Activated naive CD8-positive, alpha-beta T cell treated with anti-CD3 and anti-CD28 coated beads, Interleukin-2, amount 10 ng/mL, durations not matched to agents 7 days and 5 days (primary cell): ENCODE data around the gene KIAA2012. TPM values are rescaled to one million over a fixed set of nuclear protein-coding genes. Genes with fewer than 3 reads are reported as not detected.

ENCODE experiments used
- ATAC-seq: fragments of 150-1000 bp; cut with Tn5 transposase; one replicate; pipeline ENCODE4 v1.10.0; 2021; ENCODE audit warnings: low read depth, moderate library complexity
- POLR2A ChIA-PET: fragments of 350-600 bp; sonication (Branson Sonifier 250); formaldehyde crosslinking; loops from one replicate; lab custom pipeline; 2021; ENCODE audit warnings: antibody characterized with exemption; lab: Charles Lee
- DNase-seq: peaks from one replicate; pipeline ENCODE4 v3.0.0; 2021
- H3K27ac Mint-ChIP-seq: one replicate; pipeline ENCODE4 v1.8.0; 2022; ENCODE audit warnings: mild to moderate bottlenecking, mixed read lengths
- H3K27me3 Mint-ChIP-seq: one replicate; pipeline ENCODE4 v1.8.0; 2022; ENCODE audit warnings: mild to moderate bottlenecking, moderate library complexity, mixed read lengths
- H3K36me3 Mint-ChIP-seq: one replicate; pipeline ENCODE4 v1.8.0; 2021; ENCODE audit warnings: mild to moderate bottlenecking, mixed read lengths
- H3K4me1 Mint-ChIP-seq: one replicate; pipeline ENCODE4 v1.8.0; 2021; ENCODE audit warnings: mixed read lengths
- H3K4me3 Mint-ChIP-seq: one replicate; pipeline ENCODE4 v1.8.0; 2022; ENCODE audit warnings: mild to moderate bottlenecking, moderate library complexity, mixed read lengths
- H3K9me3 Mint-ChIP-seq: one replicate; pipeline ENCODE4 v1.8.0; 2021; ENCODE audit warnings: mixed read lengths
- total RNA-seq, 2 experiments: library from RNA; stranded (reverse); gene quantifications; one replicate each; pipeline ENCODE4 v1.2.3, GENCODE V29; 2021

KIAA2012 gene
- not detected for total RNA-seq

GRCh38 chr2:202072737-202073401 is at the start of gene KIAA2012:
Gene KIAA2012, plus strand, starts transcription at chr2:202073255. Its CDS starts 373 bp downstream, at chr2:202073628.
- Mint-ChIP-seq H3K4me1 (no peaks in the 10 kb centered on the region), H3K9me3 (no peaks in the 10 kb centered on the region), H3K27me3 (peaks cover 14% of the 10 kb centered on the region), H3K27ac (no peak within 1 kb of the TSS), H3K4me3 (no peak within 1 kb of the TSS), H3K36me3 (no peaks in the 10 kb centered on the region)
- no peak for DNase-seq
- ATAC-seq, result no peak
- POLR2A ChIA-PET, result no interaction called here

GRCh38 chr2:202023904-202024266 is 49.2 kb upstream of the KIAA2012 start:
- Mint-ChIP-seq H3K4me1 (no peaks in the 10 kb centered on the region), H3K4me3 (no peak overlapping the region), H3K36me3 (no peaks in the 10 kb centered on the region), H3K27me3 (peaks cover 14% of the 10 kb centered on the region), H3K9me3 (no peaks in the 10 kb centered on the region), H3K27ac (no peak overlapping the region)
- DNase-seq, result no peak
- ATAC-seq, result no peak
- POLR2A ChIA-PET, result no interaction called here

- H3K27ac Mint-ChIP-seq, result no peak overlapping the region
- no peaks in the 10 kb centered on the region for H3K4me1 Mint-ChIP-seq
- H3K27me3 Mint-ChIP-seq, result peaks cover 18% of the 10 kb centered on the region
- DNase-seq, result no peak
- no peaks in the 10 kb centered on the region for H3K36me3 Mint-ChIP-seq
- POLR2A ChIA-PET, result interaction anchor here (0.7 kb wide), 1 partner anchor 156 kb away, joined by 3 read pairs; no protein-coding TSS in a partner anchor
- H3K4me3 Mint-ChIP-seq, result no peak overlapping the region
- no peak for ATAC-seq
- H3K9me3 Mint-ChIP-seq, result no peaks in the 10 kb centered on the region
Measured at GRCh38 chr2:202024871-202025270, 48.2 kb upstream of the KIAA2012 start.

GRCh38 chr2:202025816-202026215 is 47.2 kb upstream of the KIAA2012 start:
- no peak overlapping the region for H3K27ac Mint-ChIP-seq
- ATAC-seq (no peak), DNase-seq (no peak)
- no peak overlapping the region for H3K4me3 Mint-ChIP-seq
- POLR2A ChIA-PET, result no interaction called here
- no peaks in the 10 kb centered on the region for H3K36me3 Mint-ChIP-seq
- no peaks in the 10 kb centered on the region for H3K9me3 Mint-ChIP-seq
- H3K4me1 Mint-ChIP-seq, result no peaks in the 10 kb centered on the region
- H3K27me3 Mint-ChIP-seq, result peaks cover 27% of the 10 kb centered on the region

GRCh38 chr2:202026507-202026906 is 46.5 kb upstream of the KIAA2012 start:
- DNase-seq (no peak), ATAC-seq (no peak)
- Mint-ChIP-seq H3K27me3 (peaks cover 34% of the 10 kb centered on the region), H3K4me3 (no peak overlapping the region), H3K9me3 (no peaks in the 10 kb centered on the region), H3K36me3 (no peaks in the 10 kb centered on the region), H3K4me1 (no peaks in the 10 kb centered on the region), H3K27ac (no peak overlapping the region)
- POLR2A ChIA-PET, result no interaction called here

GRCh38 chr2:202030691-202031090 is 42.4 kb upstream of the KIAA2012 start:
- Mint-ChIP-seq H3K27ac (no peak overlapping the region), H3K4me3 (no peak overlapping the region), H3K9me3 (no peaks in the 10 kb centered on the region), H3K36me3 (peaks cover 2% of the 10 kb centered on the region), H3K27me3 (peaks cover 47% of the 10 kb centered on the region), H3K4me1 (peaks cover 11% of the 10 kb centered on the region)
- no peak for DNase-seq
- POLR2A ChIA-PET, result no interaction called here
- no peak for ATAC-seq

- DNase-seq (no peak), ATAC-seq (no peak)
- H3K27ac Mint-ChIP-seq, result no peak overlapping the region
- H3K4me3 Mint-ChIP-seq, result peak overlapping the region; percentile 18
- H3K4me1 Mint-ChIP-seq, result peaks cover 11% of the 10 kb centered on the region
- POLR2A ChIA-PET, result no interaction called here
- H3K36me3 Mint-ChIP-seq, result peaks cover 2% of the 10 kb centered on the region
- peaks cover 45% of the 10 kb centered on the region for H3K27me3 Mint-ChIP-seq
- H3K9me3 Mint-ChIP-seq, result no peaks in the 10 kb centered on the region
Measured at GRCh38 chr2:202031246-202031951, 41.7 kb upstream of the KIAA2012 start.

GRCh38 chr2:202032846-202033316 is 40.2 kb upstream of the KIAA2012 start:
- H3K27me3 Mint-ChIP-seq, result peaks cover 45% of the 10 kb centered on the region
- H3K36me3 Mint-ChIP-seq, result peaks cover 2% of the 10 kb centered on the region
- H3K4me1 Mint-ChIP-seq, result peaks cover 11% of the 10 kb centered on the region
- DNase-seq, result no peak
- no peaks in the 10 kb centered on the region for H3K9me3 Mint-ChIP-seq
- ATAC-seq, result peak; percentile 7
- POLR2A ChIA-PET, result no interaction called here
- H3K4me3 Mint-ChIP-seq, result peak overlapping the region; percentile 86
- no peak overlapping the region for H3K27ac Mint-ChIP-seq

GRCh38 chr2:202033317-202034248 is 39.5 kb upstream of the KIAA2012 start, which contains the start of gene FZD7:
Gene FZD7, plus strand, starts transcription at chr2:202033855. Its CDS starts 793 bp downstream, at chr2:202034648.
- peak; percentile 76 for ATAC-seq
- H3K36me3 Mint-ChIP-seq, result peaks cover 2% of the 10 kb centered on the region
- POLR2A ChIA-PET, result no interaction called here
- DNase-seq, result peak; percentile 88
- H3K4me3 Mint-ChIP-seq, result peak within 1 kb of the TSS; percentile 86
- H3K27me3 Mint-ChIP-seq, result peaks cover 52% of the 10 kb centered on the region
- H3K4me1 Mint-ChIP-seq, result peaks cover 13% of the 10 kb centered on the region
- no peak within 1 kb of the TSS for H3K27ac Mint-ChIP-seq
- H3K9me3 Mint-ChIP-seq, result no peaks in the 10 kb centered on the region

GRCh38 chr2:202034249-202035088 is 38.6 kb upstream of the KIAA2012 start:
- no peaks in the 10 kb centered on the region for H3K9me3 Mint-ChIP-seq
- H3K27me3 Mint-ChIP-seq, result peaks cover 57% of the 10 kb centered on the region
- POLR2A ChIA-PET, result no interaction called here
- no peak overlapping the region for H3K27ac Mint-ChIP-seq
- H3K4me3 Mint-ChIP-seq, result peak overlapping the region; percentile 84
- peaks cover 15% of the 10 kb centered on the region for H3K4me1 Mint-ChIP-seq
- ATAC-seq (no peak), DNase-seq (no peak)
- H3K36me3 Mint-ChIP-seq, result peaks cover 2% of the 10 kb centered on the region

- Mint-ChIP-seq H3K4me3 (no peak overlapping the region), H3K27ac (no peak overlapping the region), H3K9me3 (no peaks in the 10 kb centered on the region), H3K36me3 (peaks cover 2% of the 10 kb centered on the region), H3K27me3 (peaks cover 57% of the 10 kb centered on the region), H3K4me1 (peaks cover 15% of the 10 kb centered on the region)
- POLR2A ChIA-PET, result no interaction called here
- DNase-seq (peak; percentile 58), ATAC-seq (no peak)
Measured at GRCh38 chr2:202035089-202035940, 37.7 kb upstream of the KIAA2012 start.

GRCh38 chr2:202035941-202036372 is 37.1 kb upstream of the KIAA2012 start:
- no peak overlapping the region for H3K27ac Mint-ChIP-seq
- H3K27me3 Mint-ChIP-seq, result peaks cover 56% of the 10 kb centered on the region

More at GRCh38 chr2:202035941-202036372, 37.1 kb upstream of the KIAA2012 start:
- H3K4me1 Mint-ChIP-seq, result peaks cover 15% of the 10 kb centered on the region
- POLR2A ChIA-PET, result no interaction called here
- no peak overlapping the region for H3K4me3 Mint-ChIP-seq
- ATAC-seq, result no peak
- H3K36me3 Mint-ChIP-seq, result peaks cover 2% of the 10 kb centered on the region
- no peak for DNase-seq
- no peaks in the 10 kb centered on the region for H3K9me3 Mint-ChIP-seq
